Testis (tissue), 3 donors: ENCODE results near the gene GGTA1. TPM values are rescaled to one million over a fixed set of nuclear protein-coding genes. Genes with fewer than 3 reads are reported as not detected.
"Not testable (repeated sequence)": the region's sequence is repeated elsewhere in the genome, so short reads cannot be mapped to it uniquely, and the experiment has no call there.

Source experiments
- DNase-seq: peaks from one replicate; pipeline ENCODE4 v3.0.0-alpha.2; 2019
- H3K27ac ChIP-seq, 2 donors: fragments of 200-600 bp; sonication (generic); one replicate each; pipeline ENCODE4 v1.5.1; 2019
- H3K27me3 ChIP-seq: fragments of 200-600 bp; sonication (generic); one replicate; pipeline ENCODE4 v1.5.1; 2019
- H3K36me3 ChIP-seq: fragments of 200-600 bp; sonication (generic); one replicate; pipeline ENCODE4 v1.5.1; 2017; ENCODE audit warnings: low read depth; ENCODE audit errors: missing control alignments
- H3K4me1 ChIP-seq: fragments of 200-600 bp; sonication (generic); one replicate; pipeline ENCODE4 v1.5.1; 2019
- H3K4me3 ChIP-seq, 2 donors: fragments of 200-600 bp; sonication (generic); one replicate each; pipeline ENCODE4 v1.5.1; 2017 to 2019
- H3K9me3 ChIP-seq: fragments of 200-600 bp; sonication (generic); one replicate; pipeline ENCODE4 v1.5.1; 2017
- POLR2A ChIP-seq: fragments of 450-650 bp; IDR thresholded peaks from one replicate; pipeline ENCODE4 v1.6.1; 2017; ENCODE audit warnings: antibody characterized with exemption, mild to moderate bottlenecking, moderate library complexity
- WGBS, 2 donors: methylation state at CpG; one replicate each; pipeline ENCODE4 v1.1.5; 2018; 5-methylcytosine and 5-hydroxymethylcytosine counted together
- intact Hi-C: fragments of 100-400 bp; cut with DNase I; formaldehyde crosslinking; loops from one replicate; pipeline ENCODE4 v1.15.1; 2023; ENCODE audit warnings: low total_unique reads
- polyA plus RNA-seq: library from polyadenylated mRNA; stranded (reverse); fragments of 350-450 nt; fragmentation: Illumina TruSeq; extraction: RNeasy Lipid Tissue Mini Kit (QIAGEN cat#74804); gene quantifications from one replicate; pipeline ENCODE4 v1.2.3, GENCODE V29; 2014; ENCODE audit warnings: low read depth, low replicate concordance; ENCODE audit not compliant: insufficient read depth
- total RNA-seq, 2 donors: library from RNA; depleted of rRNA; stranded (reverse); fragments of >200 nt; gene quantifications; one replicate each; pipeline ENCODE4 v1.2.3, GENCODE V29; 2016
- TF ChIP-seq, protein P1 (sequence below), 3 experiments: fragments of 450-650 bp in 2 of 3; fragments of 200-600 bp in 1 of 3; sonication (generic) in 1 of 3; IDR thresholded peaks; one replicate each; pipeline ENCODE4 v1.5.1; 2016 to 2019; ENCODE audit warnings: antibody characterized with exemption in 3 of 3, mild to moderate bottlenecking in 2 of 3, moderate library complexity in 1 of 3

The GGTA1 gene
- total and polyA plus RNA-seq, 3 donors from 2014 or later, result 2.2 to 8.9 (median 2.4) TPM

DNA sequence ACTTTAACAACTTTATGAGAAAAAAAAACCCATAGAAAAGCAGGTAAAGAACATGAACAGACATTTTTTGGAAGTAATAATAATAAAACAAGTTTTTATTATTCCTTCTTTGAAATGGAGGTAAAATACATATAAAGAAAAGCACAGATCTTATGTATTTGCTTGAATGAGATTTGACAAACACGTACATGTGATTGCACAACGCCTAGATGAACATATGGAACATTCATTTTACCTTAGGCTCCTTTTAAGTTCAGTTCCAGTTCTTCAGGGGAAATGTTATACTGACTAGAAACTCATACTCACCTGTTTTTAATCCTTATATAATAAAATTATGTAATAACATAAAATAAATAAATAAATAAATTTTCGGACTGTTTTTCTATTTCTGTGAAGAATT, 61.8 kb downstream of the GGTA1 start:
- TF ChIP-seq, protein P1, sequence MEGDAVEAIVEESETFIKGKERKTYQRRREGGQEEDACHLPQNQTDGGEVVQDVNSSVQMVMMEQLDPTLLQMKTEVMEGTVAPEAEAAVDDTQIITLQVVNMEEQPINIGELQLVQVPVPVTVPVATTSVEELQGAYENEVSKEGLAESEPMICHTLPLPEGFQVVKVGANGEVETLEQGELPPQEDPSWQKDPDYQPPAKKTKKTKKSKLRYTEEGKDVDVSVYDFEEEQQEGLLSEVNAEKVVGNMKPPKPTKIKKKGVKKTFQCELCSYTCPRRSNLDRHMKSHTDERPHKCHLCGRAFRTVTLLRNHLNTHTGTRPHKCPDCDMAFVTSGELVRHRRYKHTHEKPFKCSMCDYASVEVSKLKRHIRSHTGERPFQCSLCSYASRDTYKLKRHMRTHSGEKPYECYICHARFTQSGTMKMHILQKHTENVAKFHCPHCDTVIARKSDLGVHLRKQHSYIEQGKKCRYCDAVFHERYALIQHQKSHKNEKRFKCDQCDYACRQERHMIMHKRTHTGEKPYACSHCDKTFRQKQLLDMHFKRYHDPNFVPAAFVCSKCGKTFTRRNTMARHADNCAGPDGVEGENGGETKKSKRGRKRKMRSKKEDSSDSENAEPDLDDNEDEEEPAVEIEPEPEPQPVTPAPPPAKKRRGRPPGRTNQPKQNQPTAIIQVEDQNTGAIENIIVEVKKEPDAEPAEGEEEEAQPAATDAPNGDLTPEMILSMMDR (IDR thresholded peaks at IDR 0.05), result no peak
- no peak for TF ChIP-seq POLR2A
- Histone ChIP-seq H3K27ac (no peak overlapping the region), H3K4me3 (no peak overlapping the region), H3K4me1 (peaks cover 3% of the 10 kb centered on the region), H3K27me3 (no peaks in the 10 kb centered on the region), H3K9me3 (no peaks in the 10 kb centered on the region), H3K36me3 (no peaks in the 10 kb centered on the region)
- no peak for DNase-seq
- intact Hi-C loops, result no loop called here
- 63 to 92% methylated on average over 3 of the region's 3 CpGs for WGBS, 2 donors

DNA sequence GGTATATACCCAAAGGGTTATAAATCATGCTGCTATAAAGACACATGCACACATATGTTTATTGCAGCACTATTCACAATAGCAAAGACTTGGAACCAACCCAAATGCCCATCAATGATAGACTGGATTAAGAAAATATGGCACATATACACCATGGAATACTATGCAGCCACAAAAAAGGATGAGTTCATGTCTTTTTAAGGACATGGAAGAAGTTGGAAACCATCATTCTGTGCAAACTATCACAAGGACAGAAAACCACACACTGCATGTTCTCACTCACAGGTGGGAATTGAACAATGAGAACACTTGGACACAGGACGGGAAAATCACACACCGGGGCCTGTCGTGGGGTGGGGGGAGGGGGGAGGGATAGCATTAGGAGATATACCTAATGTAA, 62.6 kb downstream of the GGTA1 start:
- WGBS, 2 donors, result 90 to 93% methylated on average over 2 to 3 of the region's 3 CpGs
- intact Hi-C loops, H3K36me3 ChIP-seq, H3K4me1 ChIP-seq, H3K27ac ChIP-seq, DNase-seq, H3K9me3 ChIP-seq, H3K27me3 ChIP-seq, H3K4me3 ChIP-seq: not testable (repeated sequence)

DNA sequence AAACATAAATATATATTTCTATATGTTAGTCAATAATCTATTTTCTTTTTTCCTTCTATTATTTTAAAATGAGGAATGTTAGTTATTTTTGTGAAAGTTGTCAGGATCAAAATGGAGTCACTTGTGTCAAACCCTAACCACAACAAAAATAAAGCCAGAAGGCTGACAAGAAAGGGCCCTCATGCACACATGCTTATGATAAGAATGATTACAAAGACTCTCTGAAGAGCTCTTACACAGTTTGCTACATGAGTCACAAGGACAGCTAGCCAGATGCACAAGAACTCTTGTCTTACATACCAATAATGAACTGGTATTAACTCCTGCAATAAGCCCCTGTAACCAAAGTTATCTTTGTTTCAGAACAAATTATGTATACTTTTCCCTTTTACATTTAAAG, 64.7 kb downstream of the GGTA1 start:
- Histone ChIP-seq H3K9me3 (no peaks in the 10 kb centered on the region), H3K4me1 (peaks cover 3% of the 10 kb centered on the region), H3K27ac (no peak overlapping the region), H3K27me3 (no peaks in the 10 kb centered on the region), H3K36me3 (no peaks in the 10 kb centered on the region), H3K4me3 (no peak overlapping the region)
- TF ChIP-seq POLR2A, result no peak
- TF ChIP-seq, protein P1 (IDR thresholded peaks at IDR 0.05), result no peak
- intact Hi-C loops, result no loop called here
- no peak for DNase-seq

DNA sequence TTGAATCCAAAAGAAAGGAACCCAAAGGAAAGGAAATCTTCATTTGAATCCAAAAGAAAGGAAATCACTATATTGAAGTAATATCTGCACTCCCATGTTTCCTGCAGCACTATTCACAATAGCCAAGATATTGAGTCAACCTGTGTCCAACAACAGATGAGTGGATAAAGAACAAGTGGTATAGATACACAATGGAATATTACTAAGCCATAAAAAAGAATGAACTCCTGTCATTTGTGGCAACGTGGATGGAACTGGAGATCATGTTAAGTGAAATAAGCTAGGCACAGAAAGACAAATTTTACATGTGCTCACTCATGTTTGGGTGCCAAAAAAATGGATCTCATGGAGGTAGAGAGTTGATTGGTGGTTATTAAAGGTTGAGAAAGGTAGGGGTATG, 71.7 kb downstream of the GGTA1 start:
- Histone ChIP-seq H3K4me1 (no peaks in the 10 kb centered on the region), H3K27me3 (no peaks in the 10 kb centered on the region), H3K36me3 (no peaks in the 10 kb centered on the region), H3K27ac (no peak overlapping the region), H3K9me3 (no peaks in the 10 kb centered on the region), H3K4me3 (no peak overlapping the region)
- WGBS, 2 donors, result 88 to 89% methylated on average over 1 of the region's 1 CpG
- intact Hi-C loops, result no loop called here
- DNase-seq, result no peak
- TF ChIP-seq, protein P1 (IDR thresholded peaks at IDR 0.05), result no peak
- no peak for TF ChIP-seq POLR2A

DNA sequence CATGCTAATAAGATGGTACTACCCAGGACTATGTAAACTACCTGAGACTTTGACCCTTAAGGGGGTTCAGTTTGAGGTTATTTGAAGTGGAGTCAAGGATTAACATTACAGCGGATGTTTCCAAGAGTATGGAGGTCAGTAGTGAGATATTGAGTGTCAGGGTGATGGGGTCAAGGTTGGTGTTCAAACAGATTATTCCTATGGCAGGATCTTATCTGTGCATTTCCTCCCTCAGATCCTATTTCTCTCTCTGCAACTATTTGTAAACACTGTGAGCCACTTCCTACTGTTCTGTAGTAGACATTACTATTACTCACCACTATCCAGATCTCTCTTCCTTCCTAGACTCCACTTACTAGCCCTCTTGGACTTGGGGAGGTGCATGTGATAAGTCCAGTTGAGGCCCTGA, 75.6 kb downstream of the GGTA1 start:
- H3K9me3 ChIP-seq, result no peaks in the 10 kb centered on the region
- H3K27ac ChIP-seq, result no peak overlapping the region
- DNase-seq, result no peak
- H3K36me3 ChIP-seq, result no peaks in the 10 kb centered on the region
- TF ChIP-seq POLR2A, result no peak
- TF ChIP-seq, protein P1 (IDR thresholded peaks at IDR 0.05), result no peak
- H3K4me1 ChIP-seq, result no peaks in the 10 kb centered on the region
- intact Hi-C loops, result no loop called here
- H3K27me3 ChIP-seq, result no peaks in the 10 kb centered on the region
- H3K4me3 ChIP-seq, result no peak overlapping the region
- 92 to 94% methylated on average over 1 of the region's 1 CpG for WGBS, 2 donors
